HCT116 (cell line): ENCODE results near the gene SRGAP3. TPM values are rescaled to one million over a fixed set of nuclear protein-coding genes. Genes with fewer than 3 reads are reported as not detected.

Experiments
- ATAC-seq: fragments of 200-7000 bp; cut with Tn5 transposase; 2 replicates; pipeline ENCODE4 v1.9.1; 2020; ENCODE audit warnings: mild to moderate bottlenecking, moderate library complexity
- BruUV-seq: library from RNA; stranded (reverse); fragments of 400-500 nt; replicated peaks from 2 replicates; lab custom pipeline; 2021; lab: Mats Ljungman, UMichigan
- CTCF ChIA-PET: fragments of 300-600 bp; sonication (Branson Sonifier 250); formaldehyde crosslinking; loops from one replicate; lab custom pipeline; 2021; ENCODE audit warnings: antibody characterized with exemption; lab: Charles Lee
- POLR2A ChIA-PET: fragments of 300-600, 350-600 bp; sonication (Branson Sonifier 250); formaldehyde crosslinking; loops from one replicate; lab custom pipeline; 2021; ENCODE audit warnings: antibody characterized with exemption; lab: Charles Lee
- RAD21 ChIA-PET, 2 experiments: fragments of 300-600 bp; sonication (Branson Sonifier 250); formaldehyde crosslinking; loops; one replicate each; lab custom pipeline; 2023; ENCODE audit warnings: low total read pairs in 2 of 2; ENCODE audit not compliant: uncharacterized antibody in 2 of 2, unreplicated experiment in 2 of 2, low non-redundant PET in 1 of 2; lab: Charles Lee
- DNase-seq: peaks from one replicate; pipeline ENCODE4 v3.0.0-alpha.2; 2010; ENCODE audit warnings: low read depth, low spot score
- H2AFZ ChIP-seq: fragments of 200-600 bp; shearing (Covaris generic), sonication (generic); 2 replicates; pipeline ENCODE4 v1.6.1; 2017; ENCODE audit warnings: low read depth, mixed run types, mixed read lengths, antibody characterized with exemption, low read length; ENCODE audit not compliant: poor library complexity, severe bottlenecking
- H3K27ac ChIP-seq: 2 replicates; pipeline ENCODE4 v1.5.1; 2012; ENCODE audit warnings: low read depth, low read length
- H3K27me3 ChIP-seq: fragments of 200-600 bp; sonication (generic); 2 replicates; pipeline ENCODE4 v1.6.1; 2016; ENCODE audit warnings: mixed run types, low read length, mixed read lengths; ENCODE audit not compliant: insufficient read depth
- H3K36me3 ChIP-seq, 2 experiments: fragments of 200-500 bp in 1 of 2; fragments of 200-600 bp in 1 of 2; sonication (Bioruptor generic) in 1 of 2; sonication (generic) in 1 of 2; 2 replicates each; pipeline versions ENCODE4 v1.5.1 to v1.6.1; 2014 to 2016; ENCODE audit warnings: low read length in 2 of 2, inconsistent platforms in 1 of 2, mixed read lengths in 1 of 2, mixed run types in 1 of 2; ENCODE audit not compliant: insufficient read depth in 2 of 2, control insufficient read depth in 1 of 2
- H3K4me1 ChIP-seq, 2 experiments: fragments of 200-600 bp in 1 of 2; sonication (generic) in 1 of 2; 2 replicates each; pipeline versions ENCODE4 v1.5.1 to v1.6.1; 2012 to 2017; ENCODE audit warnings: low read length in 2 of 2, inconsistent platforms in 1 of 2, mild to moderate bottlenecking in 1 of 2, mixed read lengths in 1 of 2, mixed run types in 1 of 2, moderate library complexity in 1 of 2; ENCODE audit not compliant: insufficient read depth in 2 of 2, control insufficient read depth in 1 of 2
- H3K4me2 ChIP-seq: fragments of 200-600 bp; sonication (generic); 2 replicates; pipeline ENCODE4 v1.6.1; 2017; ENCODE audit warnings: mixed run types, low read length, mixed read lengths
- H3K4me3 ChIP-seq, 2 experiments: fragments of 200-600 bp in 1 of 2; sonication (generic) in 1 of 2; replicated peaks in 1 of 2; 2 replicates each; pipeline ENCODE4 v1.5.1; 2011 to 2016; ENCODE audit warnings: low read length in 2 of 2, control low read depth in 1 of 2, low read depth in 1 of 2, mild to moderate bottlenecking in 1 of 2, mixed read lengths in 1 of 2, mixed run types in 1 of 2
- H3K79me2 ChIP-seq: fragments of 200-600 bp; sonication (generic); 2 replicates; pipeline ENCODE4 v1.6.1; 2017; ENCODE audit warnings: mild to moderate bottlenecking, mixed run types, low read length, moderate library complexity, mixed read lengths; ENCODE audit not compliant: insufficient read depth
- H3K9ac ChIP-seq: fragments of 200-600 bp; sonication (generic); 2 replicates; pipeline ENCODE4 v1.6.1; 2016; ENCODE audit warnings: low read length, mixed read lengths
- H3K9me2 ChIP-seq: fragments of 200-600 bp; sonication (generic), shearing (Covaris generic); 2 replicates; pipeline ENCODE4 v1.6.1; 2017; ENCODE audit warnings: mixed run types, mild to moderate bottlenecking, moderate library complexity; ENCODE audit not compliant: insufficient read depth
- H3K9me3 ChIP-seq, 2 experiments: fragments of 200-500 bp in 1 of 2; fragments of 200-600 bp in 1 of 2; sonication (Bioruptor generic) in 1 of 2; sonication (generic) in 1 of 2; 2 replicates each; pipeline ENCODE4 v1.6.1; 2014 to 2017; ENCODE audit warnings: low read length in 2 of 2, mixed read lengths in 2 of 2, inconsistent platforms in 1 of 2, low read depth in 1 of 2, mild to moderate bottlenecking in 1 of 2, mixed run types in 1 of 2, moderate library complexity in 1 of 2; ENCODE audit not compliant: control insufficient read depth in 1 of 2, insufficient read depth in 1 of 2
- H4K20me1 ChIP-seq: fragments of 200-600 bp; sonication (generic), shearing (Covaris generic); 2 replicates; pipeline ENCODE4 v1.6.1; 2017; ENCODE audit warnings: mixed run types, mild to moderate bottlenecking, moderate library complexity; ENCODE audit not compliant: insufficient read depth
- ATF3 ChIP-seq: IDR thresholded peaks from 2 replicates; pipeline ENCODE4 v1.6.1; 2012
- ELF1 ChIP-seq: IDR thresholded peaks from 2 replicates; pipeline ENCODE4 v1.6.1; 2012; ENCODE audit warnings: low read depth, borderline replicate concordance
- EZH2 ChIP-seq: fragments of 200-600 bp; sonication (generic); IDR thresholded peaks from 2 replicates; pipeline ENCODE4 v1.6.1; 2017; ENCODE audit warnings: antibody characterized with exemption, mixed run types
- EZH2phosphoT487 ChIP-seq: fragments of 200-600 bp; IDR thresholded peaks from 2 replicates; pipeline ENCODE4 v1.6.1; 2018; ENCODE audit warnings: antibody characterized with exemption, borderline replicate concordance
- FOSL1 ChIP-seq: IDR thresholded peaks from 2 replicates; pipeline ENCODE4 v1.6.1; 2012; ENCODE audit warnings: low read depth
- ZBTB33 ChIP-seq: IDR thresholded peaks from 2 replicates; pipeline ENCODE4 v1.6.1; 2011; ENCODE audit warnings: mild to moderate bottlenecking, low read length, moderate library complexity; ENCODE audit not compliant: insufficient replicate concordance; ENCODE audit errors: extremely low read depth
- intact Hi-C: fragments of 100-400 bp; cut with micrococcal nuclease; formaldehyde crosslinking; loops from 2 replicates; pipeline ENCODE4 v1.10.0; 2022
- total RNA-seq: library from RNA; stranded (reverse); gene quantifications from one replicate; pipeline ENCODE4 v1.2.1, GENCODE V29; 2021; ENCODE audit not compliant: unreplicated experiment

The SRGAP3 gene
- total RNA-seq, 1 experiment from 2014 or later: 8.3 TPM

GRCh38 chr3:9165421-9165820, 84.0 kb downstream of the SRGAP3 start:
- no peak overlapping the region for H2AFZ ChIP-seq
- no peak overlapping the region for H3K9ac ChIP-seq
- CTCF ChIA-PET: no interaction called here
- DNase-seq (no peak), ATAC-seq (no peak)
- no peak overlapping the region for H3K27ac ChIP-seq
- H3K79me2 ChIP-seq: no peaks in the 10 kb centered on the region
- no peaks in the 10 kb centered on the region for H3K36me3 ChIP-seq
- H3K4me2 ChIP-seq: no peak overlapping the region
- H4K20me1 ChIP-seq: no peaks in the 10 kb centered on the region
- H3K9me2 ChIP-seq: no peaks in the 10 kb centered on the region
- intact Hi-C loops: no loop called here
- POLR2A ChIA-PET: no interaction called here
- no TSS peak for BruUV-seq
- H3K4me3 ChIP-seq: no peak overlapping the region
- TF ChIP-seq ELF1 (no peak), ZBTB33 (no peak), EZH2 (no peak), EZH2phosphoT487 (no peak)
- TF ChIP-seq, all 23 proteins: peak for 0
- no peaks in the 10 kb centered on the region for H3K4me1 ChIP-seq
- RAD21 ChIA-PET: no interaction called here
- H3K27me3 ChIP-seq: no peaks in the 10 kb centered on the region
- no peaks in the 10 kb centered on the region for H3K9me3 ChIP-seq

- no peak overlapping the region for H2AFZ ChIP-seq
- H4K20me1 ChIP-seq: no peaks in the 10 kb centered on the region
- H3K4me3 ChIP-seq: no peak overlapping the region
- intact Hi-C loops: no loop called here
- TF ChIP-seq ATF3 (no peak), FOSL1 (no peak), EZH2 (no peak)
- CTCF ChIA-PET: no interaction called here
- RAD21 ChIA-PET: no interaction called here
- H3K4me1 ChIP-seq: no peaks in the 10 kb centered on the region
- no peak overlapping the region for H3K27ac ChIP-seq
- H3K9me3 ChIP-seq: no peaks in the 10 kb centered on the region
- H3K4me2 ChIP-seq: no peak overlapping the region
- BruUV-seq: no TSS peak
- no peaks in the 10 kb centered on the region for H3K36me3 ChIP-seq
- H3K9ac ChIP-seq: no peak overlapping the region
- no peaks in the 10 kb centered on the region for H3K9me2 ChIP-seq
- no peaks in the 10 kb centered on the region for H3K79me2 ChIP-seq
- DNase-seq: no peak
- H3K27me3 ChIP-seq: no peaks in the 10 kb centered on the region
- POLR2A ChIA-PET: no interaction called here
- ATAC-seq: no peak
Observed at GRCh38 chr3:9163289-9163688, 86.2 kb downstream of the SRGAP3 start.
